Fibroblast of lung (primary cell): ENCODE results near the gene ITPR2.

ENCODE experiments used
- EZH2 ChIP-seq: IDR thresholded peaks from 2 replicates; pipeline ENCODE4 v1.5.1; 2012; ENCODE audit warnings: low read length, control low read depth, mild to moderate bottlenecking; ENCODE audit errors: missing control alignments
- TF ChIP-seq, protein P1 (sequence below), 2 donors: IDR thresholded peaks in 1 of 2; conservative IDR thresholded peaks in 1 of 2; 1 replicate in 1 of 2; 2 replicates in 1 of 2; pipeline ENCODE4 v1.5.1; 2011 to 2012; ENCODE audit warnings: low read length in 2 of 2, control low read depth in 1 of 2, inconsistent platforms in 1 of 2, low read depth in 1 of 2, mild to moderate bottlenecking in 1 of 2

- TF ChIP-seq, protein P1, sequence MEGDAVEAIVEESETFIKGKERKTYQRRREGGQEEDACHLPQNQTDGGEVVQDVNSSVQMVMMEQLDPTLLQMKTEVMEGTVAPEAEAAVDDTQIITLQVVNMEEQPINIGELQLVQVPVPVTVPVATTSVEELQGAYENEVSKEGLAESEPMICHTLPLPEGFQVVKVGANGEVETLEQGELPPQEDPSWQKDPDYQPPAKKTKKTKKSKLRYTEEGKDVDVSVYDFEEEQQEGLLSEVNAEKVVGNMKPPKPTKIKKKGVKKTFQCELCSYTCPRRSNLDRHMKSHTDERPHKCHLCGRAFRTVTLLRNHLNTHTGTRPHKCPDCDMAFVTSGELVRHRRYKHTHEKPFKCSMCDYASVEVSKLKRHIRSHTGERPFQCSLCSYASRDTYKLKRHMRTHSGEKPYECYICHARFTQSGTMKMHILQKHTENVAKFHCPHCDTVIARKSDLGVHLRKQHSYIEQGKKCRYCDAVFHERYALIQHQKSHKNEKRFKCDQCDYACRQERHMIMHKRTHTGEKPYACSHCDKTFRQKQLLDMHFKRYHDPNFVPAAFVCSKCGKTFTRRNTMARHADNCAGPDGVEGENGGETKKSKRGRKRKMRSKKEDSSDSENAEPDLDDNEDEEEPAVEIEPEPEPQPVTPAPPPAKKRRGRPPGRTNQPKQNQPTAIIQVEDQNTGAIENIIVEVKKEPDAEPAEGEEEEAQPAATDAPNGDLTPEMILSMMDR (conservative IDR thresholded peaks at IDR 0.05 in 1 of 2, IDR thresholded peaks at IDR 0.05 in 1 of 2; ENCODE audit: low read depth in 1 of 2, low read length in 2 of 2), result no peak
- no peak for TF ChIP-seq EZH2
Measured at GRCh38 chr12:26406813-26407212, 426.2 kb downstream of the ITPR2 start.
